ENCODE data around the gene SLC9A9.

DNA sequence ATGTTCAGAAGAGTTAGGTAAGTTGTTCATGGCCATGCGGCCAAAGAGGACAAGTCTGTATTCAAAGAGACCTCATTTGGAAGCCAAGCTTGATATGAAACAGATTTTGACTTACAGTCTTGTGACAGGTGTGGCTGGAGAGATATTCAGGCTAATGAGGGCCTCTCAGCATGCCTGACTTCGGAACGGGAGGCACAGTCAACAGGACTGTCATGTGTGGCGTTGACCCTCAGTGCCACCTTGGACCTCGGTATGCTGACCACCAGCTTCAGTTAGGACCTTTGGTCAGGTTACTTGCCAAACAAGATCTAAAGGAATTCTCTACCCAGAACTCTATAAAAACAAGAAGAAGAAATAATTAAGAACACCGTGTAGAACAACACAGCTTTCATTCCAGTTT is 604.6 kb downstream of the SLC9A9 start:
- TF ChIP-seq TAF1 (IDR thresholded peaks at IDR 0.05; ENCODE audit: borderline replicate concordance, low read depth, low read length) (no peak), RXRA (IDR thresholded peaks at IDR 0.05; ENCODE audit: borderline replicate concordance, low read depth) (no peak), POLR2AphosphoS5 (IDR thresholded peaks at IDR 0.05; ENCODE audit: low read depth, low read length) (no peak), TCF12 (IDR thresholded peaks at IDR 0.05) (no peak), JUND (IDR thresholded peaks at IDR 0.05) (no peak)
- TF ChIP-seq, protein P1, sequence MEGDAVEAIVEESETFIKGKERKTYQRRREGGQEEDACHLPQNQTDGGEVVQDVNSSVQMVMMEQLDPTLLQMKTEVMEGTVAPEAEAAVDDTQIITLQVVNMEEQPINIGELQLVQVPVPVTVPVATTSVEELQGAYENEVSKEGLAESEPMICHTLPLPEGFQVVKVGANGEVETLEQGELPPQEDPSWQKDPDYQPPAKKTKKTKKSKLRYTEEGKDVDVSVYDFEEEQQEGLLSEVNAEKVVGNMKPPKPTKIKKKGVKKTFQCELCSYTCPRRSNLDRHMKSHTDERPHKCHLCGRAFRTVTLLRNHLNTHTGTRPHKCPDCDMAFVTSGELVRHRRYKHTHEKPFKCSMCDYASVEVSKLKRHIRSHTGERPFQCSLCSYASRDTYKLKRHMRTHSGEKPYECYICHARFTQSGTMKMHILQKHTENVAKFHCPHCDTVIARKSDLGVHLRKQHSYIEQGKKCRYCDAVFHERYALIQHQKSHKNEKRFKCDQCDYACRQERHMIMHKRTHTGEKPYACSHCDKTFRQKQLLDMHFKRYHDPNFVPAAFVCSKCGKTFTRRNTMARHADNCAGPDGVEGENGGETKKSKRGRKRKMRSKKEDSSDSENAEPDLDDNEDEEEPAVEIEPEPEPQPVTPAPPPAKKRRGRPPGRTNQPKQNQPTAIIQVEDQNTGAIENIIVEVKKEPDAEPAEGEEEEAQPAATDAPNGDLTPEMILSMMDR (IDR thresholded peaks at IDR 0.05): no peak
- TF ChIP-seq, protein P2, sequence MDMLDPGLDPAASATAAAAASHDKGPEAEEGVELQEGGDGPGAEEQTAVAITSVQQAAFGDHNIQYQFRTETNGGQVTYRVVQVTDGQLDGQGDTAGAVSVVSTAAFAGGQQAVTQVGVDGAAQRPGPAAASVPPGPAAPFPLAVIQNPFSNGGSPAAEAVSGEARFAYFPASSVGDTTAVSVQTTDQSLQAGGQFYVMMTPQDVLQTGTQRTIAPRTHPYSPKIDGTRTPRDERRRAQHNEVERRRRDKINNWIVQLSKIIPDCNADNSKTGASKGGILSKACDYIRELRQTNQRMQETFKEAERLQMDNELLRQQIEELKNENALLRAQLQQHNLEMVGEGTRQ (IDR thresholded peaks at IDR 0.05; ENCODE audit: borderline replicate concordance, low read depth, low read length): no peak

All from SK-N-SH (cell line).